Left hindlimb (tissue), 1 donor: Measurements from ENCODE around the gene SAG.

ENCODE experiments used
- DNase-seq: peaks from one replicate; pipeline ENCODE4 v3.0.0-alpha.2; 2018

Gene SAG

DNA sequence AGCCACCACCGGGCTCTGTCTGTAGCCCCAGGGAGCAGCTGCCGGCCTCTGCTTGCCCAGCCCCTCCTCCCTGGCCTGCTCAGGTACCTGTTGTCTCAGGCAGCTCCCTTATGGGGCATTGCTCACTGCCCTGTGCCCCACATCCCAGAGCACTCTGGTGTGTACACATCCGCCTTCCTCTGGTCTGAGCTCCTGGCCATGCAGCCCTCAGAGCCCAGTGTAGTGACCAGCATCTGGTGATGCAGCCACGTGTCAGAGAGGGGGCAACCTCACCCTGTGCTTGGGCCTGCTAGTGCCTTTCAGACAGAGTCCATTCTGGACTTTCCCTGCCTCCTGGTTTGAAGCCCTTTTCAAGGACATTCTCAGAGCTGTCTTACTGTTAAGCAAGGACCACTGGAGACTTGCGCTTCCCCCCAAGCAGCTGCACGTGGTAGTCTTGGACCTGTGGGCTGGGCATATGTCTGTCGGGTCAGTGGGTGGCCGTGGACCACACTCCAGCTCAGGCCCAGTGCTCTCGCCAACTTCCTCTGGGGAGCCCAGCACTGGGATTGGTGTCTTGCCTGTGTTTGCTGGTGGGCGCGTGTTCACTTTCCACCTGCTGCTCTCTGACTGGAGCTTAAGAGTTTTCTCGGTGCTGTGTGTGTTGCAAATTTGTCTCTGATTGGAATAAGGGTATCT is 77.3 kb downstream of the SAG start:
- no peak for DNase-seq

GRCh38 chr2:233385489-233386044 is 78.0 kb downstream of the SAG start:
- DNase-seq: no peak

- no peak for DNase-seq
These were observed 78.9 kb downstream of the SAG start for GRCh38 chr2:233386382-233387041.

GRCh38 chr2:233387225-233387624 is 79.6 kb downstream of the SAG start:
- no peak for DNase-seq

DNA sequence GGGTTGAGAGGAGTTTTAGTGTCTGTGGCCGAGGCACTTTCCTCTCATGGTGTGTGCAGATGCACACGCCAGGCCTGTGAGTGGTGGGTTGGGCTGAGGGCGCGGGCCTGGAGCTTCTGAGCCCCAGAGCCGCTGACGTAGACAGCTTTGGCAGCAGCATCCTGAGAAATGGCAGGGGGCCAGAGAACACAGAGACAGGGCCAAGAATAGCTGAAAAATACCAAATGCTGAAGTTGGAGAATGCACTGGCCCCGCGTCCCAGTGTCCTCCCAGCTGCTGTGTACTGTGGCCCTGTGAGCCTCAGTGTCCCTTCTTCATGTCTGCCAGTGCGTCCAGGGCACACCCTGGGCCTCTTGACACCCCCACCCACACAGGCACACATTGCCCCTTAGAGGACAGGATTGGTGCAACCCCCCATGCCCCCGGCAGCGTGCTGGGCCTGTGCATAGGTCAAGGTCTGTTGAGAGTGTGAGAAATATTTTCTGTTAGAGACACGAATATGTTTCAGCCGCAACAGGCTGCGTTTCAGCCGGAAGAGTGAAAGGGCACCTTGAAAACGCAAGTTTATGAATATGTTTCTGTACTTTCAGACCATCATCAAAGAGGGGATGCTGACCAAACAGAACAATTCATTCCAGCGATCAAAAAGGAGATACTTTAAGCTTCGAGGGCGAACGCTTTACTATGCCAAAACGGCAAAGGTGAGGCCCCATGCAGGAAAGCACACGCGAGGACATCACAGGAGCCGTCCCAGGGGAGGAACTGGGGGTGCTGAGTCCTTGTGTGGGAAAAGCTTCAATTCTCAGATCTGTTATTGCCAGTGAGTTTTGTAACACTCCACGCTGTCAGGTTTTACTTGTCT is 80.3 kb downstream of the SAG start:
- peak; percentile 96 for DNase-seq

DNA sequence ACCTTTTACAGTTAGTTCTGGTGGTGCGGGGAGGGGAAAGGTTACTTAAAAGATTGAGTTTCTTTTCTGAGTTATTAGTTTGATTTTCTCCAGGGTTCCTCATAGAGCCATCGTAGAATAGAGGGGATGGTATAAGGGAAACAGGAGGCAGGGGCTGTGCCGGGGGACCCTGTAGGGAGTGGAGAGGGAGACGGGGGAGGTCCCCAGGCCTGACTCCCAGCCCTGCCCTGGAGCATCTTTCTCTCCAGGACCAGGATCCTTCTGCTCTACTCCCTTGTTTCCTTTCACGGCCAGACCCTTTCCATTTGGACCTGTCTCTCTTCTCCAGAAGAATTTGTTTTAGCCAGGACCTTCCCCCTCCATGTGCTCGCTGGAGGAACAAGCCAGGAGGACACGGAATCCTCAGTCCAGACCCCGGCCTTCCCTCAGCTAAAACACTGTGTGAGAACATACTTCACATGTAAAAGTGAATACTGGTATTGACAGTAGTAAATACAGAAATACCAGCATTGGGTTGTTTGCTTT is 82.0 kb downstream of the SAG start:
- no peak for DNase-seq

DNA sequence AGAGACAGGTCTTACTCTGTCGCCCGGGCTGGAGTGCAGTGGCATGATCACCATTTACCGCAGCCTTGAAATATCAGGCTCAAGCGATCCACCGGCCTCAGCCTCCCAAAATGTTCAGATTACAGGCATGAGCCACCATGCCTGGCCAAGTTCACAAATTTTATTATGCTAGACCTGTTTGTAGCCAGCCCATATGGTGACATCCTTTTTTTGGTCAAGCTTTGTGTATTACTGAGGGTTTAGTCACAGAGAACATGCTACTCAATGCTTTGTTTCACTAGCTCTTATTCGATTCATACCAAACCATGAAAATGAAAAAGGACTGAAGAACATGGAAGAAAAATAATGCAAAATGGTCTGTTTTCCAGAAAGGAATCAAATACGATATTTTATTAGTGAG is 88.1 kb downstream of the SAG start:
- DNase-seq: no peak
